Choroid plexus epithelial cell (primary cell): ENCODE results near the gene PLIN4.
A peak's percentile ranks its signal among the peaks of the same experiment; 100 is the strongest.

ENCODE experiments used
- DNase-seq: peaks from one replicate; pipeline ENCODE4 v3.0.0-alpha.2; 2010; ENCODE audit warnings: low read depth
- H3K4me3 ChIP-seq: 2 replicates; pipeline ENCODE4 v1.5.1; 2011; ENCODE audit warnings: low read depth, mild to moderate bottlenecking, control low read depth, low read length, moderate library complexity
- TF ChIP-seq, protein P1 (sequence below): conservative IDR thresholded peaks from 2 replicates; pipeline ENCODE4 v1.5.1; 2011; ENCODE audit warnings: low read depth, mild to moderate bottlenecking, control low read depth, inconsistent platforms, low read length, moderate library complexity

The PLIN4 gene

DNA sequence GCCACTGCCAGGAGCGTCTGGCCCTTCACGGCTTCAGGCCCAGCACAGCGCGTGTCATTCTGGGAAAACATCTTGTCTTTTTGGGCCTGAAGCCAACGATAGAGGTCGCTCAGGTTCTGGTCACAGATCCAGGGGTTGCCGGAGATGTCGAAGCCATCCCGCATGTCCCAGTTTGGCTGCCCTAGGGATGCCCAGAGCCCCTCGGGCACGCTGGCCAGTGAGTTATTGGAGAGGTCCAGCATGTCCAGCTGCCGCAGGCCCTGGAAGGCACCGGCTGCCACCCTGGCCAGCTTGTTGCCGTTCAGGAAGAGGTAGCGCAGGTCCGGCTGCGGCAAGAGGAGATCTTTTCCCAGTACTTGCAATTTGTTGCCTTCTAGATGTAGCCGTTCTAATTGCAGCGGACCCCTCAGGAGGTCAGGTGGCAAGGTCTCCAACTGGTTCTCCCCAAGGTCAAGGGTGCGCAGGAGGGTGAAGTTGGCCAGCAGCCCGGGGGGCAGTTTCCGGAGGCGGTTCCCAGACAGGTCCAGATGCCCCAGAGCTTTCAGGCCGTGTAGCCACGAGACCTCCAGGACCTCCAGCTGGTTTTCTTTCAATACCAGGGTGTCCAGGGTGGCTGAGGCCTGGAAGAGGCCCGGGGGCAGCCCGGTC lies 19.8 kb upstream of the PLIN4 start:
- TF ChIP-seq, protein P1, sequence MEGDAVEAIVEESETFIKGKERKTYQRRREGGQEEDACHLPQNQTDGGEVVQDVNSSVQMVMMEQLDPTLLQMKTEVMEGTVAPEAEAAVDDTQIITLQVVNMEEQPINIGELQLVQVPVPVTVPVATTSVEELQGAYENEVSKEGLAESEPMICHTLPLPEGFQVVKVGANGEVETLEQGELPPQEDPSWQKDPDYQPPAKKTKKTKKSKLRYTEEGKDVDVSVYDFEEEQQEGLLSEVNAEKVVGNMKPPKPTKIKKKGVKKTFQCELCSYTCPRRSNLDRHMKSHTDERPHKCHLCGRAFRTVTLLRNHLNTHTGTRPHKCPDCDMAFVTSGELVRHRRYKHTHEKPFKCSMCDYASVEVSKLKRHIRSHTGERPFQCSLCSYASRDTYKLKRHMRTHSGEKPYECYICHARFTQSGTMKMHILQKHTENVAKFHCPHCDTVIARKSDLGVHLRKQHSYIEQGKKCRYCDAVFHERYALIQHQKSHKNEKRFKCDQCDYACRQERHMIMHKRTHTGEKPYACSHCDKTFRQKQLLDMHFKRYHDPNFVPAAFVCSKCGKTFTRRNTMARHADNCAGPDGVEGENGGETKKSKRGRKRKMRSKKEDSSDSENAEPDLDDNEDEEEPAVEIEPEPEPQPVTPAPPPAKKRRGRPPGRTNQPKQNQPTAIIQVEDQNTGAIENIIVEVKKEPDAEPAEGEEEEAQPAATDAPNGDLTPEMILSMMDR, result no peak
- no peak for DNase-seq
- no peak overlapping the region for H3K4me3 ChIP-seq

DNA sequence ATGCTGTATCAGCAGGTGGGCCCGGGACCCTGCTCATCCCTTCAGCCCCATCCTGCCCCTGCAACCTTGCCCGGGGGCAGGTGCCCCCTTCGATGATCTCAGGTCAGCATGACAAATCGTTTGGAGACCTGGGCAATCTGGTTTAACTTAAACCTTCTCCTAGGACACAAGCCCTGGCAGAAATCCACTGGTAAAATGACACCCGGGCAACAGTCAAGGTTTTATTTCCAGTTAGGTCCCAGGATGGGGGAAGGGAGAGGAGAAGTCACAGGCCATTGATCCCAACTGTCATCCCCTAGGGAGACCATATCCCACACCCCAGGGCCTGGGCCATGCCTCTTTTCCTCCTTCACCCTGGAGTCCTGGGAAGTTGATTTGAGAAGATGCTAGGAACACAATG lies 18.5 kb upstream of the PLIN4 start:
- H3K4me3 ChIP-seq, result no peak overlapping the region
- no peak for DNase-seq

DNA sequence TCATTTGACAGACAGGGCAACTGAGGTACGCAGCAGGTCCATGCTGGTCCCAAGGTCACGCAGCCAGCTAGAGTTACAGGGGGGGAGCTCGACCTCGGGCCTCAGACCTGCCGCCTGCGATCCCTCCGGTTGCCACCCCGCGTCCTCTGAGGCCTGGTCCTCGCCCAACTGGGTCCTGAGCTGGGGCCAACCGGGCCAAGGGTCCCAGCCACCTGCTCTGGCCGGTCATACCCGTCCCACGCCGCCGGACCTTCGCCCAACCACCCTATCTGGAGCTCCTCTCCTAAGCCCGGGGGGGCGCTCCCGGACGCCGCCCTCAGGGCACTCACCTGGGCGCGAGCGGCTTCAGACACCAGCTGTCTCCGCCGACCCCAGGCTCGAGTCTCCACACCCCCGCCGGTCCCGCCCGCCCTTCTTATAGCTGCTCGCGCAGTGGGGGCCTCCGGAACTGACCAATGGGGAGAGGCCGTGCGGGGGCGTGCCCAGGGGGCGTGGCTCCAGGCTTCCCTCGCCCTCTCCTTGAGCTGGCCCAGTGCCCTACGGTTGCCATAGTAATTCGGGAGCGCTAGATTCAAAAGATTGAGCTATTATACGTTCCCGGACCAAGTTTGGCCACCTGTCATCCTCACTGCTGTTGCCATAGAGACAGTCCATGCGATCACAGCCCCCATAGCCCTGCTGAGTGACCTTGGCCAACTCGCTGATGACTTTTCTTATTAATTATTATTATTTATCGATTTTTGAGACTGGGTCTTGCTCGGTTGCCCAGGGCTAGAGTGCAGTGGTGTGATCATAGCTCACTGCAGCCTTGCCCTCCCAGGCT lies 16.8 kb upstream of the PLIN4 start, which contains the start of gene PLIN5:
TSS of gene PLIN5 (minus strand) at position 389 of the 823 bp plus-strand sequence. CDS start 1,150 bp downstream, outside the sequence.
- H3K4me3 ChIP-seq, result peak within 1 kb of the TSS; percentile 18
- peak; percentile 65 for DNase-seq
- TF ChIP-seq, protein P1, result no peak

More for the DNA sequence above, 18.5 kb upstream of the PLIN4 start:
- TF ChIP-seq, protein P1, result no peak

DNA sequence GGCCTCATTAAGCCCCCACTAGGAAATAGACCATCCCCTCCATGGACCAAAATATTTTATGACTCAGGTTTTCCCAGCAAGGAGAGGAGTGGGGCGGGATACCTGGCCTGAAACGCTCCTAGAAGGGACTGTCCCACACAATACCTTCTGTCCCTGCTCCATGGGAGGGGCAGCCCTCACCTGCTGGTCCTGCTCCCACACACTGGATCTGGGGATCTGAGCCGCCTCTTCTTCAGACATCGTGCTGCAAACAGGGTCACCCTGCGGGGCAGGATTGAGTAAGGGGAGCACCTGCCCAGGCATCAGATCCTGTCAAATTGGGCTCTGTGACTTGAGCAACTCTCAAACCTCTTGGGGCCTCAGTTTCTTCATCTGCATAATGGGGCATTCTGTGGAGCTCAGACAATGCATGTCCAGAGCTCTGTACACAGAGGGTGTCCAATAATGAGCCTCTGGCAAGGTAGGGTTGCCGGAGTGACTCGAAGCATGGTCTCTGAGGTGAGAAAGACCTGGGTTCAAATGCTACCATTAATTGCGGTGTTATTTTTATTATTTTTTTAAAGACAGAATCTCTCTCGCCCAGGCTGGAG lies 15.6 kb upstream of the PLIN4 start:
- H3K4me3 ChIP-seq, result no peak overlapping the region
- TF ChIP-seq, protein P1, result no peak
- no peak for DNase-seq

DNA sequence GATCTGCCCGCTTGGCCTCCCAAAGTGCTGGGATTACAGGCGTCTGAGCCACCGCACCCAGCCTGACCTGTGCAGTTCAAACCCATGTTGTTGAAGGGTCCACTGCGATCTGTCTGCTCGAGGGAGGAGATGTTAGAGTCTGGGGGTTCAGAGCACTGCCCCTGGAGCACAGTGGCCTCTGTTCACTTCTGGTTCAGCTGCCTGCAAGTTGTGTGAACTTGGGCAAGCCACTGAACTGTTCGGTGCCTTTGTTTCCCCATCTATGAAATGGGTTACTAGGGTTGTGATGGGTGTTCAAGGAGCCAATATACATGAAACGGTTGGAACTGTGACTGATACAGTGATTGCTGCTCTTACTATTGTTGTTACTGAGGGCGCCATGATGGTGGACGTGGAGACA lies 15.0 kb upstream of the PLIN4 start:
- no peak for DNase-seq
- TF ChIP-seq, protein P1, result no peak
- no peak overlapping the region for H3K4me3 ChIP-seq

DNA sequence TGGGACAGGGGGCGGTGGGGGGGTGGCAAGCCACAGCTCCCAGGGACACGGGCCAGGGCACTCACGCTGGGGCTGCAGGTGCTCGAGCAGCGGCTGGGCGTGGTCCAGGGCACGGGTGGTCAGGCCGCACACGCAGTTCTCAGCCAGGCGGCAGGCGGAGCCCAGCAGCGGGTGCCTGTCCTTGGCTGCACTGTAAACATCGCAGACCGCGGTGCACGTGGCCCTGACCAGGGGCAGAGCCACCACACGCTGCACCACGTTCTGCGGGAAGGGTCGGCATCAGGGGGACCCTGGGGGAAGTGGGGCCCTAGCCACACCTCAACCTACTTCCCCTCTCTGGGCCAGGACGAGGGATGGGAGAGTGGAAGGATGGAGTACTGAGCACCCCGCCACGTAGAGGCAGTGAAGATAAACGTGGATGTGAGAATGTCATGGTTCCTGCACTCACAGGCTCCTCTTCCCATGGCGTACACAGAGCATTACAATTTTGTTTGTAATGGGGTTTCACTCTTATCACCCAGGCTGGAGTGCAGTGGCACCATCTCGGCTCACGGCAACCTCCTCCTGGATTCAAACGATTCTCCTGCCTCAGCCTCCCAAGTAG lies 13.4 kb upstream of the PLIN4 start:
- TF ChIP-seq, protein P1, result no peak
- H3K4me3 ChIP-seq, result no peak overlapping the region
- no peak for DNase-seq
